Activated B cell treated with CpG ODN at 0.5 μM for 24 hours (primary cell): ENCODE results near the gene PAF1. TPM values are rescaled to one million over a fixed set of nuclear protein-coding genes. Genes with fewer than 3 reads are reported as not detected.

Experiments
- ATAC-seq: fragments of 200-7000 bp; cut with Tn5 transposase; one replicate; pipeline ENCODE4 v1.10.0; 2021; ENCODE audit warnings: low read depth, mild to moderate bottlenecking, moderate library complexity
- CTCF ChIA-PET: fragments of 350-600 bp; sonication (Branson Sonifier 250); formaldehyde crosslinking; loops from one replicate; lab custom pipeline; 2021; ENCODE audit warnings: antibody characterized with exemption; lab: Charles Lee
- POLR2A ChIA-PET: fragments of 350-600 bp; sonication (Branson Sonifier 250); formaldehyde crosslinking; loops from one replicate; lab custom pipeline; 2021; ENCODE audit warnings: antibody characterized with exemption; lab: Charles Lee
- DNase-seq: peaks from one replicate; pipeline ENCODE4 v3.0.0; 2022
- H3K27ac Mint-ChIP-seq: one replicate; pipeline ENCODE4 v1.8.0; 2020; ENCODE audit warnings: mixed read lengths
- H3K27me3 Mint-ChIP-seq: one replicate; pipeline ENCODE4 v1.8.0; 2021; ENCODE audit warnings: mixed read lengths
- H3K36me3 Mint-ChIP-seq: one replicate; pipeline ENCODE4 v1.8.0; 2021; ENCODE audit warnings: low read depth, mixed read lengths
- H3K4me1 Mint-ChIP-seq: one replicate; pipeline ENCODE4 v1.8.0; 2021; ENCODE audit warnings: mixed read lengths
- H3K4me3 Mint-ChIP-seq: one replicate; pipeline ENCODE4 v1.8.0; 2020; ENCODE audit warnings: mild to moderate bottlenecking, mixed read lengths
- H3K9me3 Mint-ChIP-seq: one replicate; pipeline ENCODE4 v1.8.0; 2020; ENCODE audit warnings: mixed read lengths
- intact Hi-C: fragments of 100-400 bp; cut with micrococcal nuclease; formaldehyde crosslinking; loops from one replicate; pipeline ENCODE4 v1.15.1; 2024
- total RNA-seq: library from RNA; stranded (reverse); gene quantifications from 2 replicates; pipeline ENCODE4 v1.2.3, GENCODE V29; 2022
- TF ChIP-seq, protein P1 (sequence below): fragments of 200-600 bp; IDR thresholded peaks from one replicate; pipeline ENCODE4 v1.8.0; 2022; ENCODE audit warnings: antibody characterized with exemption, mild to moderate bottlenecking

The PAF1 gene
- total RNA-seq, 1 donor from 2014 or later, result 52.4 TPM

DNA sequence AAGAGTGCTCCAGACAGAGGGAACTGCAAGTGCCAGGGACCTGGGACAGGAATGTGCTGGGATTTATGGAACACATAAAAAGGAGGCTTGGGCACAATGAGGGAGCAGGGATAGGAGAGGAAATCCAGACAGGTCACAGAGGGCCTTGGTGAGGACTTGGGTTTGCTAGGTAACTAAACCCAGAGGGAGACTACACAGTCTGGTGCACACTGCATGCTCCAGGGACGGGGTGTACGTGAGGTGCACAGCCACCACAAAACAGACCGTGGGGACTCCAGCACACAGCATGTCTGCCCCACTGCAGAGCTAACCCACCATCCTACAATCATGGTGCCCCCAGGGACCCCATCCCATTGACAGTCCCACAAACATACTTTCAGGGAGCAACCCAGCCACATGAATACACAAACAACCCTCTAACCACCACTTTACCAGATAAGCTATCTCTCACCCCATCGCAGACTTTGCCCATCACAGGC lies 10.2 kb upstream of the PAF1 start:
- ChIA-PET POLR2A (interaction anchor here (0.7 to 8.1 kb wide), 12 partner anchors 6 to 138 kb away, joined by 3 to 213 read pairs (median 4); partner anchors contain the start of genes GMFG, MED29, PAF1 and PLEKHG2), CTCF (interaction anchor here (1.2 to 8.3 kb wide), 2 partner anchors 11 to 35 kb away, joined by 3 to 168 read pairs; partner anchors contain the start of genes PLEKHG2 and RPS16)
- peaks cover 80% of the 10 kb centered on the region for H3K4me1 Mint-ChIP-seq
- intact Hi-C loops, result loop anchor here (1.0 kb wide), 1 partner anchor 10 kb away; the partner anchor contains the start of genes MED29 and PAF1
- peak overlapping the region; percentile 89 for H3K4me3 Mint-ChIP-seq
- no peaks in the 10 kb centered on the region for H3K27me3 Mint-ChIP-seq
- ATAC-seq (peak; percentile 5), DNase-seq (peak; percentile 52)
- H3K9me3 Mint-ChIP-seq, result no peaks in the 10 kb centered on the region
- peaks cover 17% of the 10 kb centered on the region for H3K36me3 Mint-ChIP-seq
- peak overlapping the region; percentile 91 for H3K27ac Mint-ChIP-seq
- TF ChIP-seq, protein P1, sequence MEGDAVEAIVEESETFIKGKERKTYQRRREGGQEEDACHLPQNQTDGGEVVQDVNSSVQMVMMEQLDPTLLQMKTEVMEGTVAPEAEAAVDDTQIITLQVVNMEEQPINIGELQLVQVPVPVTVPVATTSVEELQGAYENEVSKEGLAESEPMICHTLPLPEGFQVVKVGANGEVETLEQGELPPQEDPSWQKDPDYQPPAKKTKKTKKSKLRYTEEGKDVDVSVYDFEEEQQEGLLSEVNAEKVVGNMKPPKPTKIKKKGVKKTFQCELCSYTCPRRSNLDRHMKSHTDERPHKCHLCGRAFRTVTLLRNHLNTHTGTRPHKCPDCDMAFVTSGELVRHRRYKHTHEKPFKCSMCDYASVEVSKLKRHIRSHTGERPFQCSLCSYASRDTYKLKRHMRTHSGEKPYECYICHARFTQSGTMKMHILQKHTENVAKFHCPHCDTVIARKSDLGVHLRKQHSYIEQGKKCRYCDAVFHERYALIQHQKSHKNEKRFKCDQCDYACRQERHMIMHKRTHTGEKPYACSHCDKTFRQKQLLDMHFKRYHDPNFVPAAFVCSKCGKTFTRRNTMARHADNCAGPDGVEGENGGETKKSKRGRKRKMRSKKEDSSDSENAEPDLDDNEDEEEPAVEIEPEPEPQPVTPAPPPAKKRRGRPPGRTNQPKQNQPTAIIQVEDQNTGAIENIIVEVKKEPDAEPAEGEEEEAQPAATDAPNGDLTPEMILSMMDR, result no peak

DNA sequence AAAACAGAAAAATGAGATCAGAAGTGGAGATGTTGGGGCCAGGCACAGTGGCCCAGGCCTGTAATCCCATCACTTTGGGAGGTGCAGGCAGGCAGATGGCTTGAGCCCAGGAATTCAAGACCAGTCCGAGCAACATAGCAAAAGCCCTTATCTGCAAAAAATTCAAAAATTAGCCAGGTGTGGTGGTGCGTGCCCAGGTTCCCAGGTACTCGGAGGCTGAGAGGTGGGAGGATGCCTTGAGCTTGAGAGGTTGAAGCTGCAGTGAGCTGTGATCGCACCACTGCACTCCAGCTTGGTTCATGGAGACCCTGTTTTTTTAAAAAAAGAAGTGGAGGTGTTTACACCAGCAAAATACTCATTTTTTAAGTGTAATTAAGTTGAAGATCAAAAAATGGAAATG lies 9.2 kb upstream of the PAF1 start:
- peak overlapping the region; percentile 91 for H3K27ac Mint-ChIP-seq
- peak overlapping the region; percentile 36 for H3K4me3 Mint-ChIP-seq
- ATAC-seq (no peak), DNase-seq (no peak)
- TF ChIP-seq, protein P1, result no peak
- CTCF ChIA-PET, result interaction anchor here (8.3 kb wide), 1 partner anchor 12 kb away, joined by 168 read pairs; the partner anchor contains the start of gene PLEKHG2
- POLR2A ChIA-PET, result interaction anchor here (1.5 to 8.1 kb wide), 6 partner anchors 7 to 64 kb away, joined by 3 to 213 read pairs (median 51); partner anchors contain the start of genes GMFG, MED29, PAF1 and PLEKHG2
- peaks cover 73% of the 10 kb centered on the region for H3K4me1 Mint-ChIP-seq
- intact Hi-C loops, result no loop called here
- peaks cover 24% of the 10 kb centered on the region for H3K36me3 Mint-ChIP-seq
- H3K27me3 Mint-ChIP-seq, result no peaks in the 10 kb centered on the region
- H3K9me3 Mint-ChIP-seq, result no peaks in the 10 kb centered on the region

DNA sequence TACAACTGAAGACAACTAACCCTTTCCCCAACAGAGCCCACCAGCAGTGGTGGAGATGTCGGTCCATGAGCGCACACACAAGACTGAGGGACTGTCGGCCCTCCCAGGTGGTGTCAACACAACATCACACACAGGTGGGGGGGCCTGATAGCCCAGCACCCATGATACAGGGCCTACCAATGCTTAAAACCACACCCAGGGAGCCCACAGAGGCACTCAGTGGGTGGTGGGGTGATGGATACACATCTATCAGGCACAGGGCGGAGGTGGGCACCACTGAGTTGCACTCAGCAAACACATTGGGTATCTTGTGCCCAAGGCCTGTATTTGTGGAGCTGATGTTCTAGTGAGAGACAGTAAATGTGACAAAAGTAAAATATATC lies 8.8 kb upstream of the PAF1 start:
- no peaks in the 10 kb centered on the region for H3K9me3 Mint-ChIP-seq
- DNase-seq (no peak), ATAC-seq (no peak)
- H3K27me3 Mint-ChIP-seq, result no peaks in the 10 kb centered on the region
- H3K27ac Mint-ChIP-seq, result peak overlapping the region; percentile 91
- intact Hi-C loops, result no loop called here
- POLR2A ChIA-PET, result interaction anchor here (0.6 to 8.1 kb wide), 8 partner anchors 8 to 287 kb away, joined by 3 to 213 read pairs (median 24); partner anchors contain the start of genes GMFG, MED29, PAF1 and PLEKHG2
- H3K36me3 Mint-ChIP-seq, result peaks cover 28% of the 10 kb centered on the region
- TF ChIP-seq, protein P1, result no peak
- peak overlapping the region; percentile 36 for H3K4me3 Mint-ChIP-seq
- CTCF ChIA-PET, result interaction anchor here (2.3 to 8.3 kb wide), 2 partner anchors 8 to 12 kb away, joined by 39 to 168 read pairs; partner anchors contain the start of genes PLEKHG2 and ZFP36
- H3K4me1 Mint-ChIP-seq, result peaks cover 69% of the 10 kb centered on the region

DNA sequence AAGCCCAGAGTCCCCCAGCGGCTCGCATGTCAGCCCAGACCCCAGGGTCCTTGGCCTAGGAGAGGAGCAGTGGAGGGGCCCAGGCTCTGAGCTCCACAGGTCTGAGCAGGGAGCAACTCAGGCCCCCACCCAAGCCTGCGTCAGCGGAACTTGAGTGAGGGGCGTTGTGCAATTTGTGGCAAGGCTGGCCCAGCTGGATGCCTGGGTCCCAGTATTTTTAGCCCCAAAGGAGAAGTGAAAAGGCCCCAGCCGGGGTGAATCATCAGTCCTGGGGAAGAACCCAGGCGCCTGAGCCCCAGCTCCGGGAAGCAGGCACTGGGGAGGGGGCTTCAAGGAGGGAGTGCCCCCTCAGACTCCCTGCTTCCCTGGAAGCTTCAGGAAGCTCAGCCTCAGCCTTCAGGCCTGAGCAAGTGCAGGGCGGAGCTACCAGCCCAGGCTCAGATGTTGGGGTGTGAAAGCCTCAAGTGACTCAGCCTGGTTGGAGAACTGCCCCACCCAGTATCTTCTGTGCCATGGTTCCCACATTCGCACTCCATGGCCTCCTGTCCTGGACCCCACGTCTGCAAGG lies 7.5 kb upstream of the PAF1 start:
- Mint-ChIP-seq H3K36me3 (peaks cover 38% of the 10 kb centered on the region), H3K4me1 (peaks cover 64% of the 10 kb centered on the region), H3K4me3 (peak overlapping the region; percentile 67), H3K9me3 (no peaks in the 10 kb centered on the region), H3K27ac (peak overlapping the region; percentile 91), H3K27me3 (no peaks in the 10 kb centered on the region)
- ChIA-PET POLR2A (interaction anchor here (0.5 to 8.1 kb wide), 20 partner anchors 9 to 141 kb away, joined by 3 to 213 read pairs (median 4); partner anchors contain the start of genes EID2, EID2B, GMFG and PLEKHG2), CTCF (interaction anchor here (0.9 to 8.3 kb wide), 8 partner anchors 10 to 276 kb away, joined by 3 to 168 read pairs (median 6); partner anchors contain the start of genes EID2B, PLEKHG2, RPS16 and SAMD4B)
- TF ChIP-seq, protein P1, result no peak
- DNase-seq, result peak; percentile 60
- peak; percentile 12 for ATAC-seq
- intact Hi-C loops, result no loop called here
